Stimulated activated memory B cell treated with anti-CD40 and anti-IgM and Interleukin-4, amounts not matched to agents 10 μg/mL and 1 μg/mL and 100 μg/mL, for 72 hours (primary cell): Measurements from ENCODE around the gene GPR78.
"Not testable (repeated sequence)": the region's sequence is repeated elsewhere in the genome, so short reads cannot be mapped to it uniquely, and the experiment has no call there.

Experiments
- ATAC-seq: fragments of 150-1000 bp; cut with Tn5 transposase; 2 replicates; pipeline ENCODE4 v1.10.0; 2021
- H3K27ac Mint-ChIP-seq: one replicate; pipeline ENCODE4 v1.8.0; 2022; ENCODE audit warnings: mild to moderate bottlenecking, mixed read lengths
- H3K27me3 Mint-ChIP-seq: one replicate; pipeline ENCODE4 v1.8.0; 2022; ENCODE audit warnings: mixed read lengths
- H3K36me3 Mint-ChIP-seq: one replicate; pipeline ENCODE4 v1.8.0; 2022; ENCODE audit warnings: mixed read lengths
- H3K4me1 Mint-ChIP-seq: one replicate; pipeline ENCODE4 v1.8.0; 2022; ENCODE audit warnings: mixed read lengths
- H3K4me3 Mint-ChIP-seq: one replicate; pipeline ENCODE4 v1.8.0; 2022; ENCODE audit warnings: mild to moderate bottlenecking, moderate library complexity, mixed read lengths
- H3K9me3 Mint-ChIP-seq: one replicate; pipeline ENCODE4 v1.8.0; 2022; ENCODE audit warnings: mixed read lengths

Gene GPR78

DNA sequence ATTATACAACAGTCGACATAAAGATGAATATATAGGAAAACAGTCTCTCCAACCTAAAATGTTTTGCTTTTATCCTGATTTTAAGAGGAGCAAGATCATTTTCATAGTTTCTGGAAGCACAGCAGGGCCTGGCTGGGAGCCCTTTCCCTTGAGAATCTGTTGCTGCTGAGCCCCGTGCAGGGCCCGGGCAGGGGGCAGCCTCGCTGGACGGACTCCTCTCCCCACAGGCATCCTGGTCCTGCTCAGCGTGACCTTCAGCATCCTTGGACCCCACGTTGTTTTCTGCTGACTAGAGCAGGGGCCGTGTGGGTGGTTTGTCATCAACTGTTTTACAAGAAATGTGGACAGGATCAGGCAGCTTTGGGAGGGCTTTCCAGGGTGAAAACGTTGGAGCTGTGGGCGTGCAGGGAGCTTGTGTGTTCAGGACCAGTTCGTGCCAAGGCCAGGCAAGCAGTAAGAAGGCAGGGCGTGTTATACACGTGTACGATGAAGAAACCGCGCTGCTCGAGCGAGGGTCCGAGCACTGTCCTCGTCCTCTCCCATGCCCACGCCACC is 37.4 kb downstream of the GPR78 start:
- Mint-ChIP-seq H3K27ac (no peak overlapping the region), H3K36me3 (no peaks in the 10 kb centered on the region), H3K4me3 (no peak overlapping the region), H3K27me3 (peaks cover 18% of the 10 kb centered on the region), H3K4me1 (no peaks in the 10 kb centered on the region), H3K9me3 (no peaks in the 10 kb centered on the region)
- no peak for ATAC-seq

DNA sequence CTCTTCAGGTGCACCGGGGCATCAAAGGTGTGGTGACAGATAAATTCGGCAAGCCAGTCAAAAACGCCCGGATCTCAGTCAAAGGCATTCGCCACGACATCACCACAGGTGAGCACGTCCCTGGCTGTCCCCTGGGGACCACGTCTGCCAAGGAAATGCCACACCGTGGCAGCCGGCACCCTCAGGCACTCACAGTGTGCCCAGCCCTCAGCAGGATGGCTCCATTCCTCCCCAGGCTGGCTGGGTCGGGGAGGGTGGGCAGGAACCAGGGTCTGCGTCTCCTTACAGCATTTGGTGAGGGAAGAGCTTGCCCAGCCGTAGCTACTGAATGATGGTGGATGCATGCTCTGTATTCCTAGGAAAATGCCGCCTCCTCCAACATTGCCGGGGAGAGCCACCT is 38.2 kb downstream of the GPR78 start:
- H3K27ac Mint-ChIP-seq = no peak overlapping the region
- H3K36me3 Mint-ChIP-seq = no peaks in the 10 kb centered on the region
- no peaks in the 10 kb centered on the region for H3K4me1 Mint-ChIP-seq
- ATAC-seq = no peak
- no peaks in the 10 kb centered on the region for H3K9me3 Mint-ChIP-seq
- H3K27me3 Mint-ChIP-seq = peaks cover 18% of the 10 kb centered on the region
- no peak overlapping the region for H3K4me3 Mint-ChIP-seq

DNA sequence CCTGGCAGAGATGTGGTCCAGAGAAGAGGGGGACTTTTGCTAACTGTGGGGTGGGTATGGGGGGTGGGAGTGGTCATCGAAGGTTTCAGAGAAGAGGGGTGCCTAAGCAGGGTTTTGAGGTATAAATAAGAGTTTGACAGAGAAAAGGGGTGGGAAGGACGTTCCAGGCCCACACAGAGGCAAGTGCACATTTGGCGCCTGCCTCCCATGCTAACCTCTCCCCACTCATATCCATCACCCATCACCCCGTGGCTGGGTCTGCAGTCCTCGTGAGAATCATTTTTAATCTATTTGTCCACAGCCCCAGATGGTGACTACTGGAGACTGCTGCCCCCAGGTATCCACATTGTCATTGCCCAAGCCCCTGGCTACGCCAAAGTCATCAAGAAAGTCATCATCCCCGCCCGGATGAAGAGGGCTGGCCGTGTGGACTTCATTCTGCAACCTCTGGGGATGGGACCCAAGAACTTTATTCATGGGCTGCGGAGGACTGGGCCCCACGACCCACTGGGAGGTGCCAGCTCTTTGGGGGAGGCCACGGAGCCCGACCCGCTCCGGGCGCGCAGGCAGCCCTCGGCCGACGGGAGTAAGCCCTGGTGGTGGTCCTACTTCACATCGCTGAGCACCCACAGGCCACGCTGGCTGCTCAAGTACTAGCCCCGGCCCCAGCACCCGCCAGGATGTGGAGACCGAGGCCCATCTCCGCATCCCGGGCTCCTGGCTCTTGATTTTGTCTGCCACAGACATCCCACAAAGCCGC is 38.9 kb downstream of the GPR78 start:
- Mint-ChIP-seq H3K4me3 (no peak overlapping the region), H3K9me3 (no peaks in the 10 kb centered on the region)
- ATAC-seq = no peak

DNA sequence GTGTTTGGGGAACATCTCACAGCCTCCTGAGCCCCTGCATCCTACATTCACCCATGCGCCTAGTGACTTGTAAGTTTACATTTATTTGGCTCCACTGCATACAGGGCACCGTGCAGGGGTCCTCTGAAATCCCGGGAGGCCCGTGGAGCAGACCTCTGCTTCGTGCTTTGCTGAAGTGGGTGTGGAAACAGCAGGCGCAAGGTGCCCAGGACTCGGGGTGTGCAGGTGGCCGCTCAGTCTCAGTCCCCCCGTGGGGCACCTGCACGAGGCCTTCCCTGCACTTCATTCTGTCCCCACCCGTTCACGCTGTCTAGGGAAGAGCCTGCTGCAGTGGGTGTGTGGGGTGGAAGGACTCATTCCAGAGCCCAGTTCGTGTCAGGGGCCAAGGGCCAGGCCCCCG is 40.9 kb downstream of the GPR78 start:
- not testable (repeated sequence) for H3K4me1 Mint-ChIP-seq, H3K27me3 Mint-ChIP-seq, H3K27ac Mint-ChIP-seq, H3K36me3 Mint-ChIP-seq, H3K9me3 Mint-ChIP-seq, H3K4me3 Mint-ChIP-seq
- ATAC-seq = peak; percentile 6

More for the DNA sequence above, 38.9 kb downstream of the GPR78 start:
- no peaks in the 10 kb centered on the region for H3K4me1 Mint-ChIP-seq
- peaks cover 18% of the 10 kb centered on the region for H3K27me3 Mint-ChIP-seq
- H3K27ac Mint-ChIP-seq = no peak overlapping the region
- no peaks in the 10 kb centered on the region for H3K36me3 Mint-ChIP-seq

DNA sequence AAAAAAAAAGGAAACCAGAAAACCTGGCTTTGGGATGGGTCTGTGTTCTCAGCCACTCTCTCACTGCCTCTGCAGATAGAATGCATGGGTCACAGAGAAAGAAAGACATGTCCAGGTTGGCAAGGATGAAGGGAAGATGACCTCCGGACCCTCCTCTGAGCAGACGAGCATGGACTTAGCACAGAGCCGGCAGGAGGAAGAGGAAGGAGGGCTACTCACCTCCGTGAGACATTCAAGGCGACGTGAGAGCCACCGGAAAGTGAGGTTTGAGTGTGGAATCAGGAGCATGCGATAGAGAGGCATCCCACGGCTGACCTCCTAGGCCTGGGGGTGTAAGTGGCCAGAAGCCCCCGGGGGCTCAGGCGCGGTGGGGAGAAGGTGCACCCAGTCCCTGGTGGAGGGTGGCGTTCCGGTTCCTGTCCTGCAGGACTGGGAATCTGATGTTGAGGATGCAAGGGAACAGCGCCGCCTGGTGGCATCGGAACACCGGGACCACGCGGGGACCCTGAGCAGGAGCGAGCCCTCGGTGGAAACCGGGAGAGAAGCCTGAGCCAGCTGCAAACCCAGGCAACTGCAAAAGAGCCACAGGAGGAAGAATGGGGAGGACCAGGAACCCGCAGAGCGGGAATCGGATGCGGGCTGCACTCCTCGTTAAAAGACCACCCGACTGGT is 44.5 kb downstream of the GPR78 start:
- H3K27ac Mint-ChIP-seq, H3K4me1 Mint-ChIP-seq, ATAC-seq, H3K36me3 Mint-ChIP-seq, H3K9me3 Mint-ChIP-seq, H3K4me3 Mint-ChIP-seq, H3K27me3 Mint-ChIP-seq: not testable (repeated sequence)

DNA sequence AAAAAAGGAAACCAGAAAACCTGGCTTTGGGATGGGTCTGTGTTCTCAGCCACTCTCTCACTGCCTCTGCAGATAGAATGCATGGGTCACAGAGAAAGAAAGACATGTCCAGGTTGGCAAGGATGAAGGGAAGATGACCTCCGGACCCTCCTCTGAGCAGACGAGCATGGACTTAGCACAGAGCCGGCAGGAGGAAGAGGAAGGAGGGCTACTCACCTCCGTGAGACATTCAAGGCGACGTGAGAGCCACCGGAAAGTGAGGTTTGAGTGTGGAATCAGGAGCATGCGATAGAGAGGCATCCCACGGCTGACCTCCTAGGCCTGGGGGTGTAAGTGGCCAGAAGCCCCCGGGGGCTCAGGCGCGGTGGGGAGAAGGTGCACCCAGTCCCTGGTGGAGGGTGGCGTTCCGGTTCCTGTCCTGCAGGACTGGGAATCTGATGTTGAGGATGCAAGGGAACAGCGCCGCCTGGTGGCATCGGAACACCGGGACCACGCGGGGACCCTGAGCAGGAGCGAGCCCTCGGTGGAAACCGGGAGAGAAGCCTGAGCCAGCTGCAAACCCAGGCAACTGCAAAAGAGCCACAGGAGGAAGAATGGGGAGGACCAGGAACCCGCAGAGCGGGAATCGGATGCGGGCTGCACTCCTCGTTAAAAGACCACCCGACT is 50.2 kb downstream of the GPR78 start:
- not testable (repeated sequence) for H3K4me1 Mint-ChIP-seq, H3K27ac Mint-ChIP-seq, H3K36me3 Mint-ChIP-seq, H3K4me3 Mint-ChIP-seq, H3K9me3 Mint-ChIP-seq, ATAC-seq, H3K27me3 Mint-ChIP-seq

DNA sequence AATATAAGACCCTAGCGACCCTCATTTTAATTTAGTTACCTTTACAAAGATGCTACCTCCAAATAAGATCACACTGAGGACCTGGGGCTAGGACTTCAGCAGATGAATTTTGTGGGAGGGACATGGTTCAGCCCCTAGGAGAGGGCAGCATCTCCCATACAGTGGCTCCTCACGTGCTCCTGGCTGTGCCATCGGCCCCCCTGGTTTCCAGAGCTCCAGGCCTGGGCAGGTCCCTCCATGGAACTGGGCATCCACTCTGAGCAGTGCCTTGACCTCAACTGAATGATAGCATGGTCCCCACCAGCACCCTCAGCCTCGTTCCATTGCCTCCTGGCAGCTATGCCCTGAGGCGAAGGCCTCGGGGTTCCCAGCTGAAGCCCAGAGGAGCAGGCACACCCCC is 51.7 kb downstream of the GPR78 start:
- H3K4me3 Mint-ChIP-seq, H3K27ac Mint-ChIP-seq, H3K9me3 Mint-ChIP-seq, H3K36me3 Mint-ChIP-seq, H3K4me1 Mint-ChIP-seq, H3K27me3 Mint-ChIP-seq: not testable (repeated sequence)
- ATAC-seq = peak; percentile 4

DNA sequence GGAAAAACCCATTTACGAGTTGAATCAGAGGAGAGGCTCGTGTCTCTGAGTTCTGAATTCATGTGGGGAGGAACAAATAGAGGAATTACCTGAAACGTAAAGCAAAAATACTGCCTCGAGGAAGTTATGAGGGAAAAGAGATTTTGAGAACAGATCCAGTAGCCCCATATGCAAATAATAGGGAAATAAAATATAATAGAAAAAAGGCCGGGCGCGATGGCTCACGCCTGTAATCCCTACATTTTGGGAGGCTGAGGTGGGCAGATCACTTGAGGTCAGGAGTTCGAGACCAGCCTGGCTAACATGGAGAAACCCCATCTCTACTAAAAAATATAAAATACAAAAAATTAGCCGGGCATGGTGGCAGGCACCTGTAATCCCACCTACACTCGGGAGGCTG is 54.6 kb downstream of the GPR78 start:
- not testable (repeated sequence) for H3K9me3 Mint-ChIP-seq, H3K4me1 Mint-ChIP-seq, ATAC-seq, H3K27me3 Mint-ChIP-seq, H3K4me3 Mint-ChIP-seq, H3K36me3 Mint-ChIP-seq, H3K27ac Mint-ChIP-seq

DNA sequence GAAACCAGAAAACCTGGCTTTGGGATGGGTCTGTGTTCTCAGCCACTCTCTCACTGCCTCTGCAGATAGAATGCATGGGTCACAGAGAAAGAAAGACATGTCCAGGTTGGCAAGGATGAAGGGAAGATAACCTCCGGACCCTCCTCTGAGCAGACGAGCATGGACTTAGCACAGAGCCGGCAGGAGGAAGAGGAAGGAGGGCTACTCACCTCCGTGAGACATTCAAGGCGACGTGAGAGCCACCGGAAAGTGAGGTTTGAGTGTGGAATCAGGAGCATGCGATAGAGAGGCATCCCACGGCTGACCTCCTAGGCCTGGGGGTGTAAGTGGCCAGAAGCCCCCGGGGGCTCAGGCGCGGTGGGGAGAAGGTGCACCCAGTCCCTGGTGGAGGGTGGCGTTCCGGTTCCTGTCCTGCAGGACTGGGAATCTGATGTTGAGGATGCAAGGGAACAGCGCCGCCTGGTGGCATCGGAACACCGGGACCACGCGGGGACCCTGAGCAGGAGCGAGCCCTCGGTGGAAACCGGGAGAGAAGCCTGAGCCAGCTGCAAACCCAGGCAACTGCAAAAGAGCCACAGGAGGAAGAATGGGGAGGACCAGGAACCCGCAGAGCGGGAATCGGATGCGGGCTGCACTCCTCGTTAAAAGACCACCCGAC is 55.8 kb downstream of the GPR78 start:
- H3K4me1 Mint-ChIP-seq, H3K4me3 Mint-ChIP-seq, ATAC-seq: not testable (repeated sequence)

More for the DNA sequence above, 55.8 kb downstream of the GPR78 start:
- H3K9me3 Mint-ChIP-seq, H3K36me3 Mint-ChIP-seq, H3K27me3 Mint-ChIP-seq, H3K27ac Mint-ChIP-seq: not testable (repeated sequence)
